HepG2 (cell line): ENCODE results near the gene ADSS1. TPM values are rescaled to one million over a fixed set of nuclear protein-coding genes. Genes with fewer than 3 reads are reported as not detected.

Experiments used
- AHDC1 ChIP-seq: sonication (generic); formaldehyde crosslinking; IDR thresholded peaks from 2 replicates; pipeline ENCODE4 v1.5.1; 2020; ENCODE audit warnings: mild to moderate bottlenecking, missing genetic modification reagents, borderline replicate concordance
- ARNT ChIP-seq: fragments of 450-650 bp; IDR thresholded peaks from 2 replicates; pipeline ENCODE4 v1.6.1; 2017
- CENPT ChIP-seq: sonication (generic); formaldehyde crosslinking; IDR thresholded peaks from 2 replicates; pipeline ENCODE4 v1.8.0; 2022; ENCODE audit warnings: low read depth, mild to moderate bottlenecking, moderate library complexity, missing genetic modification reagents
- HCFC1 ChIP-seq: fragments of 150-350 bp; IDR thresholded peaks from 2 replicates; pipeline ENCODE4 v1.6.1; 2014; ENCODE audit warnings: low read depth, low read length
- HIVEP1 ChIP-seq: sonication (generic); formaldehyde crosslinking; IDR thresholded peaks from 2 replicates; pipeline ENCODE4 v1.4.0; 2020; ENCODE audit warnings: mild to moderate bottlenecking, missing genetic modification reagents
- HNRNPLL ChIP-seq: fragments of 200-400 bp; formaldehyde crosslinking; IDR thresholded peaks from 2 replicates; pipeline ENCODE4 v1.6.1; 2017; ENCODE audit warnings: mild to moderate bottlenecking, low read depth, low read length; ENCODE audit not compliant: poor library complexity, severe bottlenecking
- HOXA9 ChIP-seq: sonication (generic); formaldehyde crosslinking; IDR thresholded peaks from 2 replicates; pipeline ENCODE4 v1.8.1; 2022; ENCODE audit warnings: missing genetic modification reagents, mild to moderate bottlenecking, moderate library complexity, borderline replicate concordance
- KLF9 ChIP-seq: IDR thresholded peaks from 2 replicates; pipeline ENCODE4 v1.6.1; 2016; ENCODE audit warnings: low read depth
- LCORL ChIP-seq, 2 experiments: fragments of 450-650 bp in 1 of 2; sonication (generic) in 1 of 2; formaldehyde crosslinking in 1 of 2; IDR thresholded peaks; 2 replicates each; pipeline versions ENCODE4 v1.5.0 to v1.6.1; 2017 to 2020; ENCODE audit warnings: antibody characterized with exemption in 1 of 2, missing genetic modification reagents in 1 of 2
- MED1 ChIP-seq: sonication (generic); formaldehyde crosslinking; IDR thresholded peaks from 2 replicates; pipeline ENCODE4 v1.4.0; 2020; ENCODE audit warnings: missing genetic modification reagents
- MED8 ChIP-seq: sonication (generic); formaldehyde crosslinking; IDR thresholded peaks from 2 replicates; pipeline ENCODE4 v1.8.1; 2023; ENCODE audit warnings: mild to moderate bottlenecking, missing genetic modification reagents; ENCODE audit not compliant: insufficient replicate concordance
- NR2F6 ChIP-seq, 2 experiments: IDR thresholded peaks; 2 replicates each; pipeline ENCODE4 v1.6.1; 2016; ENCODE audit warnings: antibody characterized with exemption in 1 of 2, mild to moderate bottlenecking in 1 of 2
- RORA ChIP-seq: sonication (generic); formaldehyde crosslinking; IDR thresholded peaks from 2 replicates; pipeline ENCODE4 v1.5.0; 2020; ENCODE audit warnings: mild to moderate bottlenecking, missing genetic modification reagents, moderate library complexity
- SNRNP70 ChIP-seq: fragments of 200-400 bp; formaldehyde crosslinking; IDR thresholded peaks from 2 replicates; pipeline ENCODE4 v1.6.1; 2017; ENCODE audit warnings: mild to moderate bottlenecking, low read depth, low read length, moderate library complexity
- ZMAT3 ChIP-seq: sonication (generic); formaldehyde crosslinking; conservative IDR thresholded peaks from 2 replicates; pipeline ENCODE4 v1.7.0; 2021; ENCODE audit warnings: missing genetic modification reagents
- ZNF20 ChIP-seq: sonication (generic); formaldehyde crosslinking; IDR thresholded peaks from 2 replicates; pipeline ENCODE4 v1.4.0; 2020; ENCODE audit warnings: mild to moderate bottlenecking, moderate library complexity, missing genetic modification reagents
- ZNF329 ChIP-seq: sonication (generic); formaldehyde crosslinking; IDR thresholded peaks from 2 replicates; pipeline ENCODE4 v1.9.0; 2021; ENCODE audit warnings: low read depth, mild to moderate bottlenecking, missing genetic modification reagents
- ZNF333 ChIP-seq: sonication (generic); formaldehyde crosslinking; IDR thresholded peaks from 2 replicates; pipeline ENCODE4 v1.4.0; 2020; ENCODE audit warnings: mild to moderate bottlenecking, missing genetic modification reagents, borderline replicate concordance
- ZNF547 ChIP-seq: sonication (generic); formaldehyde crosslinking; IDR thresholded peaks from 2 replicates; pipeline ENCODE4 v1.5.1; 2020; ENCODE audit warnings: mild to moderate bottlenecking, missing genetic modification reagents
- ZNF569 ChIP-seq: sonication (generic); formaldehyde crosslinking; IDR thresholded peaks from 2 replicates; pipeline ENCODE4 v1.5.0; 2020; ENCODE audit warnings: mild to moderate bottlenecking, missing genetic modification reagents, moderate library complexity, borderline replicate concordance
- ZNF577 ChIP-seq: sonication (generic); formaldehyde crosslinking; IDR thresholded peaks from 2 replicates; pipeline ENCODE4 v1.4.0; 2020; ENCODE audit warnings: mild to moderate bottlenecking, low read depth, missing genetic modification reagents, borderline replicate concordance
- ZNF605 ChIP-seq: sonication (generic); formaldehyde crosslinking; IDR thresholded peaks from 2 replicates; pipeline ENCODE4 v1.8.0; 2022; ENCODE audit warnings: mild to moderate bottlenecking, missing genetic modification reagents
- ZNF678 ChIP-seq: sonication (generic); formaldehyde crosslinking; IDR thresholded peaks from 2 replicates; pipeline ENCODE4 v1.4.0; 2020; ENCODE audit warnings: mild to moderate bottlenecking, missing genetic modification reagents
- ZNF749 ChIP-seq: sonication (generic); formaldehyde crosslinking; IDR thresholded peaks from 2 replicates; pipeline ENCODE4 v1.8.0; 2022; ENCODE audit warnings: mild to moderate bottlenecking, missing genetic modification reagents, moderate library complexity, borderline replicate concordance
- polyA plus RNA-seq, 8 experiments: library from polyadenylated mRNA; depleted of rRNA in 3 of 8; stranded (reverse) in 7 of 8; unstranded in 1 of 8; fragments of >200 nt; fragmentation: Illumina TruSeq in 4 of 8; extraction: Trizol in 4 of 8; gene quantifications; 2 replicates each; pipeline versions ENCODE4 v1.2.1 to v1.2.3, GENCODE V29; 2011 to 2016; ENCODE audit warnings: low read depth in 4 of 8, missing spikeins in 1 of 8, mixed read lengths in 1 of 8; ENCODE audit not compliant: insufficient read depth in 1 of 8
- total RNA-seq, 5 experiments: library from RNA; depleted of rRNA; stranded (reverse); fragments of >200 nt; fragmentation: Illumina TruSeq; extraction: Trizol; gene quantifications; 2 replicates each; pipeline ENCODE4 v1.2.3, GENCODE V29; 2016; ENCODE audit warnings: low read depth in 1 of 5

The ADSS1 gene
- total and polyA plus RNA-seq, 2 of the 13 experiments (the other 11 are each of a cell fraction or from before 2014, with no cell fraction given): 1.0 to 36.7 TPM

GRCh38 chr14:104771918-104772706 is 48.1 kb downstream of the ADSS1 start (continued):
- TF ChIP-seq AHDC1 (CRISPR knock-in tag) (no peak), ZNF605 (CRISPR knock-in tag) (no peak), MED1 (CRISPR knock-in tag) (no peak), ZNF329 (CRISPR knock-in tag) (no peak), ZNF547 (CRISPR knock-in tag) (no peak), KLF9 (CRISPR knock-in tag) (no peak), HCFC1 (no peak), HOXA9 (no peak), SNRNP70 (no peak), ZNF333 (CRISPR knock-in tag) (no peak), ARNT (no peak), MED8 (CRISPR knock-in tag) (peak; percentile 34), RORA (CRISPR knock-in tag) (no peak), ZNF749 (CRISPR knock-in tag) (no peak), HIVEP1 (CRISPR knock-in tag) (no peak), ZNF678 (CRISPR knock-in tag) (no peak), ZNF569 (no peak), ZNF577 (CRISPR knock-in tag) (no peak), HNRNPLL (peak; percentile 67), ZMAT3 (no peak), CENPT (CRISPR knock-in tag) (no peak), ZNF20 (CRISPR knock-in tag) (no peak), NR2F6 (IDR thresholded peaks at IDR 0.05) (no peak), NR2F6 (CRISPR knock-in tag; IDR thresholded peaks at IDR 0.05) (no peak), LCORL (IDR thresholded peaks at IDR 0.05) (no peak), LCORL (CRISPR knock-in tag; IDR thresholded peaks at IDR 0.05) (no peak)
